C4-2B (cell line): ENCODE data around the gene GALNT13.

Experiments used
- CTCF ChIP-seq: fragments of 450-650 bp; conservative IDR thresholded peaks from 2 replicates; pipeline ENCODE4 v1.5.1; 2017; ENCODE audit warnings: mild to moderate bottlenecking
- ZFX ChIP-seq: fragments of 450-650 bp; IDR thresholded peaks from 2 replicates; pipeline ENCODE4 v1.6.1; 2017

GRCh38 chr2:154193246-154193645 lies 321.5 kb downstream of the GALNT13 start:
- TF ChIP-seq CTCF (no peak), ZFX (no peak)
